GM19240 (cell line): ENCODE results near the gene MPRIP.
"Not testable (repeated sequence)": the region's sequence is repeated elsewhere in the genome, so short reads cannot be mapped to it uniquely, and the experiment has no call there.

Experiments used
- DNase-seq: peaks from one replicate; pipeline ENCODE4 v3.0.0; 2011; ENCODE audit warnings: low spot score; ENCODE audit not compliant: insufficient read length

The MPRIP gene

GRCh38 chr17:17013828-17014747, 28.2 kb upstream of the MPRIP start:
- DNase-seq, result not testable (repeated sequence)

- DNase-seq, result not testable (repeated sequence)
These were observed 27.5 kb upstream of the MPRIP start for GRCh38 chr17:17014748-17015124.

GRCh38 chr17:17015230-17015629, 27.0 kb upstream of the MPRIP start:
- DNase-seq, result no peak

GRCh38 chr17:17016199-17017197, 25.8 kb upstream of the MPRIP start:
- DNase-seq, result not testable (repeated sequence)

- no peak for DNase-seq
These were observed 24.8 kb upstream of the MPRIP start for GRCh38 chr17:17017343-17018014.

- no peak for DNase-seq
These were observed 24.2 kb upstream of the MPRIP start for GRCh38 chr17:17018021-17018441.

- no peak for DNase-seq
These were observed 23.4 kb upstream of the MPRIP start for GRCh38 chr17:17018612-17019429.

- no peak for DNase-seq
These were observed 22.9 kb upstream of the MPRIP start for GRCh38 chr17:17019430-17019762.

GRCh38 chr17:17019891-17020456, 22.3 kb upstream of the MPRIP start:
- DNase-seq, result no peak

GRCh38 chr17:17020821-17021193, 21.4 kb upstream of the MPRIP start:
- no peak for DNase-seq

- no peak for DNase-seq
These were observed 20.9 kb upstream of the MPRIP start for GRCh38 chr17:17021194-17021863.

GRCh38 chr17:17022011-17022410, 20.2 kb upstream of the MPRIP start:
- DNase-seq, result no peak

GRCh38 chr17:17022456-17022855, 19.8 kb upstream of the MPRIP start:
- no peak for DNase-seq

- no peak for DNase-seq
These were observed 17.4 kb upstream of the MPRIP start for GRCh38 chr17:17024778-17025300.

- DNase-seq, result no peak
These were observed 16.6 kb upstream of the MPRIP start for GRCh38 chr17:17025621-17026020.

GRCh38 chr17:17026163-17026562, 16.1 kb upstream of the MPRIP start:
- no peak for DNase-seq

GRCh38 chr17:17027442-17028058, 14.7 kb upstream of the MPRIP start:
- no peak for DNase-seq

- DNase-seq, result no peak
These were observed 14.0 kb upstream of the MPRIP start for GRCh38 chr17:17028059-17028877.
